PFSK-1 (cell line): ENCODE results near the gene SDHAF1.

Experiments used
- FOXP2 ChIP-seq: optimal IDR thresholded peaks from 2 replicates; pipeline ENCODE3; 2011; ENCODE audit warnings: borderline replicate concordance, control low read depth, inconsistent platforms; ENCODE audit not compliant: insufficient read depth; ENCODE audit errors: extremely low read length, extremely low read depth
- POLR2AphosphoS5 ChIP-seq: IDR thresholded peaks from 2 replicates; pipeline ENCODE4 v1.6.1; 2012; ENCODE audit warnings: low read depth, mild to moderate bottlenecking, control low read depth, low read length, moderate library complexity
- REST ChIP-seq, 2 experiments: IDR thresholded peaks; 2 replicates each; pipeline versions ENCODE4 v1.6.1 to v1.8.0; 2011 to 2012; ENCODE audit warnings: low read depth in 2 of 2, low read length in 2 of 2, control low read depth in 1 of 2, inconsistent platforms in 1 of 2, mild to moderate bottlenecking in 1 of 2, moderate library complexity in 1 of 2; ENCODE audit not compliant: insufficient read depth in 1 of 2
- SIN3A ChIP-seq: IDR thresholded peaks from 2 replicates; pipeline ENCODE4 v1.6.1; 2012; ENCODE audit warnings: mild to moderate bottlenecking, low read length, moderate library complexity, borderline replicate concordance; ENCODE audit not compliant: insufficient read depth
- TAF1 ChIP-seq: IDR thresholded peaks from 2 replicates; pipeline ENCODE4 v1.6.1; 2012; ENCODE audit warnings: low read length, control low read depth, borderline replicate concordance; ENCODE audit not compliant: insufficient read depth

Gene SDHAF1

GRCh38 chr19:36001605-36002004 lies 6.6 kb downstream of the SDHAF1 start:
- TF ChIP-seq SIN3A (no peak), TAF1 (no peak), POLR2AphosphoS5 (no peak), FOXP2 (no peak), REST (IDR thresholded peaks at IDR 0.05; ENCODE audit: insufficient read depth in 1 of 2, low read depth in 2 of 2, low read length in 2 of 2) (no peak)

- no peak for TF ChIP-seq REST (IDR thresholded peaks at IDR 0.05; ENCODE audit: insufficient read depth in 1 of 2, low read depth in 2 of 2, low read length in 2 of 2)
- no peak for TF ChIP-seq FOXP2
These were observed 8.3 kb downstream of the SDHAF1 start for GRCh38 chr19:36003284-36003683.

GRCh38 chr19:36006955-36007354 lies 12.0 kb downstream of the SDHAF1 start:
- no peak for TF ChIP-seq SIN3A
- TF ChIP-seq REST (IDR thresholded peaks at IDR 0.05; ENCODE audit: insufficient read depth in 1 of 2, low read depth in 2 of 2, low read length in 2 of 2), result no peak
- TF ChIP-seq POLR2AphosphoS5, result no peak
- TF ChIP-seq TAF1, result no peak
- no peak for TF ChIP-seq FOXP2

- TF ChIP-seq TAF1 (no peak), FOXP2 (no peak), REST (IDR thresholded peaks at IDR 0.05; ENCODE audit: insufficient read depth in 1 of 2, low read depth in 2 of 2, low read length in 2 of 2) (no peak), SIN3A (no peak), POLR2AphosphoS5 (no peak)
These were observed 13.5 kb downstream of the SDHAF1 start, which contains the start of gene SYNE4 for GRCh38 chr19:36008336-36008978. TSS of gene SYNE4 (minus strand) at chr19:36008813. CDS start at chr19:36008681, 132 bp downstream.

- TF ChIP-seq TAF1, result no peak
- TF ChIP-seq REST (IDR thresholded peaks at IDR 0.05; ENCODE audit: insufficient read depth in 1 of 2, low read depth in 2 of 2, low read length in 2 of 2), result no peak
These were observed 14.2 kb downstream of the SDHAF1 start for GRCh38 chr19:36009220-36009619.
